K562 (cell line): ENCODE measurements around the gene CCNL2. TPM values are rescaled to one million over a fixed set of nuclear protein-coding genes. Genes with fewer than 3 reads are reported as not detected.

ENCODE experiments used
- CREB1 ChIP-seq, 2 experiments: sonication (generic) in 1 of 2; formaldehyde crosslinking in 1 of 2; IDR thresholded peaks; 2 replicates each; pipeline versions ENCODE4 v1.6.1 to v1.8.0; 2012 to 2022; ENCODE audit warnings: inconsistent platforms in 1 of 2, mild to moderate bottlenecking in 1 of 2, missing genetic modification reagents in 1 of 2, moderate library complexity in 1 of 2
- HCFC1 ChIP-seq: IDR thresholded peaks from 2 replicates; pipeline ENCODE4 v1.6.1; 2012; ENCODE audit warnings: low read depth, low read length, improper control_type of control experiment
- NFRKB ChIP-seq: fragments of 450-650 bp; IDR thresholded peaks from 2 replicates; pipeline ENCODE4 v1.6.1; 2016; ENCODE audit warnings: low read depth
- NR1H2 ChIP-seq: sonication (generic); formaldehyde crosslinking; IDR thresholded peaks from 2 replicates; pipeline ENCODE4 v1.4.0; 2020; ENCODE audit warnings: mild to moderate bottlenecking, missing genetic modification reagents
- NRF1 ChIP-seq, 2 experiments: fragments of 450-650 bp; IDR thresholded peaks in 1 of 2; conservative IDR thresholded peaks in 1 of 2; 2 replicates each; pipeline ENCODE4 v1.6.1; 2014; ENCODE audit warnings: mild to moderate bottlenecking in 2 of 2
- TAL1 ChIP-seq: fragments of 450-650 bp; IDR thresholded peaks from 2 replicates; pipeline ENCODE4 v1.6.1; 2016; ENCODE audit warnings: mild to moderate bottlenecking
- THAP12 ChIP-seq: fragments of 250-450 bp; sonication (Bioruptor Pico); IDR thresholded peaks from 2 replicates; pipeline ENCODE4 v1.9.0; 2021; ENCODE audit warnings: mild to moderate bottlenecking, inconsistent platforms
- ZBTB34 ChIP-seq: fragments of 250-450 bp; sonication (Bioruptor Pico); IDR thresholded peaks from 2 replicates; pipeline ENCODE4 v1.8.0; 2021; ENCODE audit warnings: mild to moderate bottlenecking, moderate library complexity
- polyA plus RNA-seq, 8 experiments: library from polyadenylated mRNA; depleted of rRNA in 4 of 8; stranded (reverse) in 5 of 8; unstranded in 3 of 8; fragments of >200 nt; fragmentation: Nextera tagmentation in 2 of 8; fragmentation: Illumina TruSeq in 1 of 8; extraction: Ambion mirVana in 2 of 8; extraction: Trizol in 1 of 8; gene quantifications; 2 replicates each; pipeline versions ENCODE4 v1.2.1 to v1.2.3, GENCODE V29; 2011 to 2014; ENCODE audit warnings: inconsistent platforms in 1 of 8, missing spikeins in 1 of 8
- total RNA-seq, 7 experiments: library from RNA; depleted of rRNA in 6 of 7; stranded (reverse); fragments of >200 nt in 6 of 7; fragmentation: Illumina TruSeq in 2 of 7; extraction: Trizol in 2 of 7; gene quantifications; 2 replicates each; pipeline versions ENCODE4 v1.2.1 to v1.2.3, GENCODE V29; 2011 to 2021; ENCODE audit warnings: low replicate concordance in 1 of 7
- TF ChIP-seq, protein P1 (sequence below), 3 experiments: fragments of 200-800 bp in 1 of 3; fragments of 250-450 bp in 1 of 3; fragments of 450-650 bp in 1 of 3; sonication (Bioruptor Pico) in 1 of 3; sonication (Bioruptor generic) in 1 of 3; formaldehyde crosslinking in 1 of 3; IDR thresholded peaks; 2 replicates each; pipeline versions ENCODE4 v1.6.1 to v1.8.0; 2016 to 2022; ENCODE audit warnings: mild to moderate bottlenecking in 2 of 3, missing genetic modification characterization in 2 of 3, missing compliant biosample characterization in 1 of 3, moderate library complexity in 1 of 3
- TF ChIP-seq, protein P2 (sequence below): fragments of 450-650 bp; IDR thresholded peaks from 2 replicates; pipeline ENCODE4 v1.6.1; 2017; ENCODE audit warnings: antibody characterized with exemption
- TF ChIP-seq, protein P3 (sequence below): sonication (generic); formaldehyde crosslinking; IDR thresholded peaks from 2 replicates; pipeline ENCODE4 v1.8.1; 2022; ENCODE audit warnings: missing genetic modification reagents
- TF ChIP-seq, protein P4 (sequence below), 2 experiments: fragments of 250-450 bp in 1 of 2; fragments of 450-650 bp in 1 of 2; sonication (Bioruptor Pico) in 1 of 2; IDR thresholded peaks; 2 replicates each; pipeline versions ENCODE4 v1.6.1 to v1.8.0; 2016 to 2021; ENCODE audit warnings: mild to moderate bottlenecking in 2 of 2, moderate library complexity in 2 of 2, missing compliant biosample characterization in 1 of 2, missing genetic modification characterization in 1 of 2

Gene CCNL2
- total and polyA plus RNA-seq, 9 of the 15 experiments (the other 6 are each of a cell fraction or from before 2014, with no cell fraction given): 2.8 to 287 (median 94.5) TPM

- TF ChIP-seq, protein P1, sequence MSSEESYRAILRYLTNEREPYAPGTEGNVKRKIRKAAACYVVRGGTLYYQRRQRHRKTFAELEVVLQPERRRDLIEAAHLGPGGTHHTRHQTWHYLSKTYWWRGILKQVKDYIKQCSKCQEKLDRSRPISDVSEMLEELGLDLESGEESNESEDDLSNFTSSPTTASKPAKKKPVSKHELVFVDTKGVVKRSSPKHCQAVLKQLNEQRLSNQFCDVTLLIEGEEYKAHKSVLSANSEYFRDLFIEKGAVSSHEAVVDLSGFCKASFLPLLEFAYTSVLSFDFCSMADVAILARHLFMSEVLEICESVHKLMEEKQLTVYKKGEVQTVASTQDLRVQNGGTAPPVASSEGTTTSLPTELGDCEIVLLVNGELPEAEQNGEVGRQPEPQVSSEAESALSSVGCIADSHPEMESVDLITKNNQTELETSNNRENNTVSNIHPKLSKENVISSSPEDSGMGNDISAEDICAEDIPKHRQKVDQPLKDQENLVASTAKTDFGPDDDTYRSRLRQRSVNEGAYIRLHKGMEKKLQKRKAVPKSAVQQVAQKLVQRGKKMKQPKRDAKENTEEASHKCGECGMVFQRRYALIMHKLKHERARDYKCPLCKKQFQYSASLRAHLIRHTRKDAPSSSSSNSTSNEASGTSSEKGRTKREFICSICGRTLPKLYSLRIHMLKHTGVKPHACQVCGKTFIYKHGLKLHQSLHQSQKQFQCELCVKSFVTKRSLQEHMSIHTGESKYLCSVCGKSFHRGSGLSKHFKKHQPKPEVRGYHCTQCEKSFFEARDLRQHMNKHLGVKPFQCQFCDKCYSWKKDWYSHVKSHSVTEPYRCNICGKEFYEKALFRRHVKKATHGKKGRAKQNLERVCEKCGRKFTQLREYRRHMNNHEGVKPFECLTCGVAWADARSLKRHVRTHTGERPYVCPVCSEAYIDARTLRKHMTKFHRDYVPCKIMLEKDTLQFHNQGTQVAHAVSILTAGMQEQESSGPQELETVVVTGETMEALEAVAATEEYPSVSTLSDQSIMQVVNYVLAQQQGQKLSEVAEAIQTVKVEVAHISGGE (CRISPR knock-in tag; IDR thresholded peaks at IDR 0.05): peak in 1 of 3 experiments; percentile 60; a peak in 2 of 6 replicates
- TF ChIP-seq NR1H2 (CRISPR knock-in tag) (no peak), HCFC1 (peak; percentile 53; the same call in 1 of the 2 replicates), NFRKB (peak; percentile 49; the same call in 1 of the 2 replicates), CREB1 (IDR thresholded peaks at IDR 0.05) (peak; percentile 67), CREB1 (CRISPR knock-in tag; IDR thresholded peaks at IDR 0.05) (peak; percentile 61), TAL1 (no peak), NRF1 (conservative IDR thresholded peaks at IDR 0.05 in 1 of 2, IDR thresholded peaks at IDR 0.05 in 1 of 2) (peak; percentile 23 to 40; a peak in 1 of 4 replicates), ZBTB34 (CRISPR knock-in tag) (no peak), THAP12 (CRISPR knock-in tag) (0 out of 2 replicates have a peak, but pooled peaks have one; percentile 38)
- TF ChIP-seq, protein P2, sequence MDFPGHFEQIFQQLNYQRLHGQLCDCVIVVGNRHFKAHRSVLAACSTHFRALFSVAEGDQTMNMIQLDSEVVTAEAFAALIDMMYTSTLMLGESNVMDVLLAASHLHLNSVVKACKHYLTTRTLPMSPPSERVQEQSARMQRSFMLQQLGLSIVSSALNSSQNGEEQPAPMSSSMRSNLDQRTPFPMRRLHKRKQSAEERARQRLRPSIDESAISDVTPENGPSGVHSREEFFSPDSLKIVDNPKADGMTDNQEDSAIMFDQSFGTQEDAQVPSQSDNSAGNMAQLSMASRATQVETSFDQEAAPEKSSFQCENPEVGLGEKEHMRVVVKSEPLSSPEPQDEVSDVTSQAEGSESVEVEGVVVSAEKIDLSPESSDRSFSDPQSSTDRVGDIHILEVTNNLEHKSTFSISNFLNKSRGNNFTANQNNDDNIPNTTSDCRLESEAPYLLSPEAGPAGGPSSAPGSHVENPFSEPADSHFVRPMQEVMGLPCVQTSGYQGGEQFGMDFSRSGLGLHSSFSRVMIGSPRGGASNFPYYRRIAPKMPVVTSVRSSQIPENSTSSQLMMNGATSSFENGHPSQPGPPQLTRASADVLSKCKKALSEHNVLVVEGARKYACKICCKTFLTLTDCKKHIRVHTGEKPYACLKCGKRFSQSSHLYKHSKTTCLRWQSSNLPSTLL: no peak
- TF ChIP-seq, protein P3, sequence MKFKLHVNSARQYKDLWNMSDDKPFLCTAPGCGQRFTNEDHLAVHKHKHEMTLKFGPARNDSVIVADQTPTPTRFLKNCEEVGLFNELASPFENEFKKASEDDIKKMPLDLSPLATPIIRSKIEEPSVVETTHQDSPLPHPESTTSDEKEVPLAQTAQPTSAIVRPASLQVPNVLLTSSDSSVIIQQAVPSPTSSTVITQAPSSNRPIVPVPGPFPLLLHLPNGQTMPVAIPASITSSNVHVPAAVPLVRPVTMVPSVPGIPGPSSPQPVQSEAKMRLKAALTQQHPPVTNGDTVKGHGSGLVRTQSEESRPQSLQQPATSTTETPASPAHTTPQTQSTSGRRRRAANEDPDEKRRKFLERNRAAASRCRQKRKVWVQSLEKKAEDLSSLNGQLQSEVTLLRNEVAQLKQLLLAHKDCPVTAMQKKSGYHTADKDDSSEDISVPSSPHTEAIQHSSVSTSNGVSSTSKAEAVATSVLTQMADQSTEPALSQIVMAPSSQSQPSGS: no peak
- TF ChIP-seq, protein P4, sequence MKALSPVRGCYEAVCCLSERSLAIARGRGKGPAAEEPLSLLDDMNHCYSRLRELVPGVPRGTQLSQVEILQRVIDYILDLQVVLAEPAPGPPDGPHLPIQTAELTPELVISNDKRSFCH (CRISPR knock-in tag; IDR thresholded peaks at IDR 0.05): no peak
- TF ChIP-seq, protein P4 (tag; IDR thresholded peaks at IDR 0.05): no peak
Measured at GRCh38 chr1:1358433-1359271, 40.5 kb downstream of the CCNL2 start, which contains the start of gene MXRA8 (continued).
